K562 (cell line): Measurements from ENCODE around the gene FREM1. TPM values are rescaled to one million over a fixed set of nuclear protein-coding genes. Genes with fewer than 3 reads are reported as not detected.

Experiments used
- ZNF140 ChIP-seq: fragments of 250-450 bp; sonication (Bioruptor Pico); IDR thresholded peaks from 2 replicates; pipeline ENCODE4 v1.8.0; 2021; ENCODE audit warnings: moderate library complexity, mild to moderate bottlenecking, inconsistent platforms
- ZNF561 ChIP-seq: fragments of 450-650 bp; formaldehyde crosslinking; conservative IDR thresholded peaks from 2 replicates; pipeline ENCODE4 v1.4.0; 2020; ENCODE audit warnings: mild to moderate bottlenecking, moderate library complexity
- polyA plus RNA-seq, 8 experiments: library from polyadenylated mRNA; depleted of rRNA in 4 of 8; stranded (reverse) in 5 of 8; unstranded in 3 of 8; fragments of >200 nt; fragmentation: Nextera tagmentation in 2 of 8; fragmentation: Illumina TruSeq in 1 of 8; extraction: Ambion mirVana in 2 of 8; extraction: Trizol in 1 of 8; gene quantifications; 2 replicates each; pipeline versions ENCODE4 v1.2.1 to v1.2.3, GENCODE V29; 2011 to 2014; ENCODE audit warnings: inconsistent platforms in 1 of 8, missing spikeins in 1 of 8
- total RNA-seq, 7 experiments: library from RNA; depleted of rRNA in 6 of 7; stranded (reverse); fragments of >200 nt in 6 of 7; fragmentation: Illumina TruSeq in 2 of 7; extraction: Trizol in 2 of 7; gene quantifications; 2 replicates each; pipeline versions ENCODE4 v1.2.1 to v1.2.3, GENCODE V29; 2011 to 2021; ENCODE audit warnings: low replicate concordance in 1 of 7
- TF ChIP-seq, protein P1 (sequence below): fragments of 450-650 bp; IDR thresholded peaks from 2 replicates; pipeline ENCODE4 v1.6.1; 2016; ENCODE audit warnings: borderline replicate concordance
- TF ChIP-seq, protein P2 (sequence below): fragments of 250-450 bp; sonication (Bioruptor Pico); IDR thresholded peaks from 2 replicates; pipeline ENCODE4 v1.4.0; 2020

The FREM1 gene
- total and polyA plus RNA-seq, 9 of the 15 experiments (the other 6 are each of a cell fraction or from before 2014, with no cell fraction given): 0.03 to 0.24 (median 0.13) TPM; not detected in 2

DNA sequence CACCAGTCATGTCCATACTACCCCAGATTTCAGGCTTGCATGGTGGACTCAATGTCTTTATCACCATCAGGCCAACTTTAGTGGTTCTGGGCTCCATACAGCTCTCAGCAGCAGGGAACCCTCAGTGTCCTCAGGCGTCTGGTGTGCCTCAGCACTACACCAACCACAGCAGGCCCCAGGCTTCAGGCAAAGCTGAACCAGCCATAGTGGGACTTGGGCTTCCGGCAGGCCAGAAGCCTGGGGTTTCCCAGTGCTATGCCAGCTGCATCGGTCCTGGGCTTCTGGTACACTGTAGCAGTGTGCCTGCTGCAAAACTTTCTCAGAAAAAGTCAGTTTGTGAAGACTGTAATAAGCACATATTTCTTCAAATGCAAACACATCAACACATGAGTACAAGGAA, 205.9 kb downstream of the FREM1 start (continued):
- TF ChIP-seq, protein P1, sequence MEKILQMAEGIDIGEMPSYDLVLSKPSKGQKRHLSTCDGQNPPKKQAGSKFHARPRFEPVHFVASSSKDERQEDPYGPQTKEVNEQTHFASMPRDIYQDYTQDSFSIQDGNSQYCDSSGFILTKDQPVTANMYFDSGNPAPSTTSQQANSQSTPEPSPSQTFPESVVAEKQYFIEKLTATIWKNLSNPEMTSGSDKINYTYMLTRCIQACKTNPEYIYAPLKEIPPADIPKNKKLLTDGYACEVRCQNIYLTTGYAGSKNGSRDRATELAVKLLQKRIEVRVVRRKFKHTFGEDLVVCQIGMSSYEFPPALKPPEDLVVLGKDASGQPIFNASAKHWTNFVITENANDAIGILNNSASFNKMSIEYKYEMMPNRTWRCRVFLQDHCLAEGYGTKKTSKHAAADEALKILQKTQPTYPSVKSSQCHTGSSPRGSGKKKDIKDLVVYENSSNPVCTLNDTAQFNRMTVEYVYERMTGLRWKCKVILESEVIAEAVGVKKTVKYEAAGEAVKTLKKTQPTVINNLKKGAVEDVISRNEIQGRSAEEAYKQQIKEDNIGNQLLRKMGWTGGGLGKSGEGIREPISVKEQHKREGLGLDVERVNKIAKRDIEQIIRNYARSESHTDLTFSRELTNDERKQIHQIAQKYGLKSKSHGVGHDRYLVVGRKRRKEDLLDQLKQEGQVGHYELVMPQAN: no peak
- no peak for TF ChIP-seq ZNF140 (CRISPR knock-in tag)
- no peak for TF ChIP-seq ZNF561 (CRISPR knock-in tag)
- TF ChIP-seq, protein P2, sequence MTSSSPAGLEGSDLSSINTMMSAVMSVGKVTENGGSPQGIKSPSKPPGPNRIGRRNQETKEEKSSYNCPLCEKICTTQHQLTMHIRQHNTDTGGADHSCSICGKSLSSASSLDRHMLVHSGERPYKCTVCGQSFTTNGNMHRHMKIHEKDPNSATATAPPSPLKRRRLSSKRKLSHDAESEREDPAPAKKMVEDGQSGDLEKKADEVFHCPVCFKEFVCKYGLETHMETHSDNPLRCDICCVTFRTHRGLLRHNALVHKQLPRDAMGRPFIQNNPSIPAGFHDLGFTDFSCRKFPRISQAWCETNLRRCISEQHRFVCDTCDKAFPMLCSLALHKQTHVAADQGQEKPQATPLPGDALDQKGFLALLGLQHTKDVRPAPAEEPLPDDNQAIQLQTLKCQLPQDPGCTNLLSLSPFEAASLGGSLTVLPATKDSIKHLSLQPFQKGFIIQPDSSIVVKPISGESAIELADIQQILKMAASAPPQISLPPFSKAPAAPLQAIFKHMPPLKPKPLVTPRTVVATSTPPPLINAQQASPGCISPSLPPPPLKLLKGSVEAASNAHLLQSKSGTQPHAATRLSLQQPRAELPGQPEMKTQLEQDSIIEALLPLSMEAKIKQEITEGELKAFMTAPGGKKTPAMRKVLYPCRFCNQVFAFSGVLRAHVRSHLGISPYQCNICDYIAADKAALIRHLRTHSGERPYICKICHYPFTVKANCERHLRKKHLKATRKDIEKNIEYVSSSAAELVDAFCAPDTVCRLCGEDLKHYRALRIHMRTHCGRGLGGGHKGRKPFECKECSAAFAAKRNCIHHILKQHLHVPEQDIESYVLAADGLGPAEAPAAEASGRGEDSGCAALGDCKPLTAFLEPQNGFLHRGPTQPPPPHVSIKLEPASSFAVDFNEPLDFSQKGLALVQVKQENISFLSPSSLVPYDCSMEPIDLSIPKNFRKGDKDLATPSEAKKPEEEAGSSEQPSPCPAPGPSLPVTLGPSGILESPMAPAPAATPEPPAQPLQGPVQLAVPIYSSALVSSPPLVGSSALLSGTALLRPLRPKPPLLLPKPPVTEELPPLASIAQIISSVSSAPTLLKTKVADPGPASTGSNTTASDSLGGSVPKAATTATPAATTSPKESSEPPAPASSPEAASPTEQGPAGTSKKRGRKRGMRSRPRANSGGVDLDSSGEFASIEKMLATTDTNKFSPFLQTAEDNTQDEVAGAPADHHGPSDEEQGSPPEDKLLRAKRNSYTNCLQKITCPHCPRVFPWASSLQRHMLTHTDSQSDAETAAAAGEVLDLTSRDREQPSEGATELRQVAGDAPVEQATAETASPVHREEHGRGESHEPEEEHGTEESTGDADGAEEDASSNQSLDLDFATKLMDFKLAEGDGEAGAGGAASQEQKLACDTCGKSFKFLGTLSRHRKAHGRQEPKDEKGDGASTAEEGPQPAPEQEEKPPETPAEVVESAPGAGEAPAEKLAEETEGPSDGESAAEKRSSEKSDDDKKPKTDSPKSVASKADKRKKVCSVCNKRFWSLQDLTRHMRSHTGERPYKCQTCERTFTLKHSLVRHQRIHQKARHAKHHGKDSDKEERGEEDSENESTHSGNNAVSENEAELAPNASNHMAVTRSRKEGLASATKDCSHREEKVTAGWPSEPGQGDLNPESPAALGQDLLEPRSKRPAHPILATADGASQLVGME (CRISPR knock-in tag): no peak
